ENCODE results near the gene ZNG1F.
"Not testable (repeated sequence)": the region's sequence is repeated elsewhere in the genome, so short reads cannot be mapped to it uniquely, and the experiment has no call there.

The ZNG1F gene

DNA sequence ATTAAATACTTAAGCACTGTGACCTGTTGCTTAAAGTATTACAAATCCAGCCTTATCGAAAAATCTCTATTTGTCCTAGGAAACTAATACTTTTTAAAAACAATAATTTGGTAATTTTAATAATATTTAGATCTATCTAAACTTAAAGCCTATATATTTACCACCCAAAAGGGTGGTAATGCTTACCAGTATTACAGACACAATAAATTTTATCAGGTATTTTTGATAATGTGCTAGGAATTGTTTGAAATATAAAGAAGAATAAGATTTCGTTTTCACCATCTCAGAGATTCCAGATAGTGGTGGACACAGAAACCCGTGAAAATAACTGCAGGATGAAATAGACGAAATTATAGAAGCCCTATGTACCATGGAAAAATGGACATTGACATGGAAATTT lies 68.4 kb downstream of the ZNG1F start:
- FAIRE-seq, result not testable (repeated sequence)

DNA sequence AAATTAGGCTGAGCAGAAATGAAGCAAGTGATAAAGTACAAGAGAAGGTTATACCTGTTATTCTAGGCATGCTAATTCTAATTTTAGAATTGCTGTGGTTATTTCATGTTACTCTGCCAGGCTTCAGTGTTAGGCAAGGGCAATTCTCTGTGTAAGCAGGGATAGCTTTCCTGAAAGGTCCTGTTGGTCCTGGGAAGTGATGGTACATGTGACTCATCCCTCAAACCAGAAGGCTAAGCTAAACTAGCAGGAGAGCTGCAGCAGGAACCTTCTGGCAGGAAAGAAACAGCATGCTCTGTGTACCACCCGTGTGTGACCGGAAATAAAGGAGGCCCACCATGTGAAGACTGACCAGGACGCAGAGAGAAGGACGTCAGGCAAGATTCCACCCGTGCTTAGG lies 69.4 kb downstream of the ZNG1F start:
- not testable (repeated sequence) for FAIRE-seq

- not testable (repeated sequence) for FAIRE-seq
Measured at GRCh38 chr9:41119311-41119710, 69.8 kb downstream of the ZNG1F start.

- FAIRE-seq, result not testable (repeated sequence)
Measured at GRCh38 chr9:41113348-41113747, 75.8 kb downstream of the ZNG1F start.

DNA sequence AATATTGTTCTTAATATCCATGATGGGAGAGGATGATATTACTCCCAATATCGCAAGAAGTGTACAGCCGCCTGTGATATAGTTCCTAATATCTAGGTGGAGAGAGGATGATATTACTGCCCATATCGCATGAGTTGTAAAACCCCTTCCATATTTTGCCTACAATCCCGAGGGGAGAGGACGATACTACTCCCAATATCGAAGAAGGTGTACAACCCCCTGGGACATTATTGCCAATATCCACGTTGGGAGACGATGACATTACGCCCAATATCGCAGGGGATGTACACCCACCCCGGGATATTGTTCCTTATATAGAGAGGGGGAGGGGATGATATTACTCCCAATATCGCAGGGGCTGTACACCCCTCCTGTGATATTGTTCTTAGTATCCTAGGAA lies 77.7 kb downstream of the ZNG1F start:
- not testable (repeated sequence) for FAIRE-seq

GRCh38 chr9:41110913-41111312 lies 78.2 kb downstream of the ZNG1F start:
- not testable (repeated sequence) for FAIRE-seq

DNA sequence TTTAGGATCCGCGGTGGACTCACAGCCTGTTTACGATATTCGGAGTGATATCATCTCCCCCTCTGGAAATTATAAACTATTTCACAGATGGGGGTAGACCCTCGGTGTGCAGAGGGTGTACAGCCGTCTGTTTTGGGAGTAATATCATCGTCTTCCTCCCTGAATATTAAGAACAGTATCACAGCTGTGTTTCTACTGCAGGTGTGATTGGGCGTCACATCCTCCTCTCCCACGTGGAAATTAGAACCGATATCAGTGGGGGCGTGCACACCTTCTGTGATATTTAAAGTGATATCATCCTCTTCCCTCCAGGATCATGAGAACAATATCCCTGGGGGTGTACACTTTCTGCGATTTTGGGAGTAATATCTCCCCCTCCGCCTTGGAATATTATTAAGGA lies 79.9 kb downstream of the ZNG1F start:
- FAIRE-seq, result not testable (repeated sequence)

GRCh38 chr9:41108816-41109215 lies 80.3 kb downstream of the ZNG1F start:
- FAIRE-seq, result not testable (repeated sequence)

GRCh38 chr9:41106472-41107116 lies 82.5 kb downstream of the ZNG1F start:
- FAIRE-seq, result not testable (repeated sequence)

- FAIRE-seq, result not testable (repeated sequence)
Measured at GRCh38 chr9:41105557-41106253, 83.4 kb downstream of the ZNG1F start.

- FAIRE-seq, result not testable (repeated sequence)
Measured at GRCh38 chr9:41104542-41104941, 84.6 kb downstream of the ZNG1F start.

DNA sequence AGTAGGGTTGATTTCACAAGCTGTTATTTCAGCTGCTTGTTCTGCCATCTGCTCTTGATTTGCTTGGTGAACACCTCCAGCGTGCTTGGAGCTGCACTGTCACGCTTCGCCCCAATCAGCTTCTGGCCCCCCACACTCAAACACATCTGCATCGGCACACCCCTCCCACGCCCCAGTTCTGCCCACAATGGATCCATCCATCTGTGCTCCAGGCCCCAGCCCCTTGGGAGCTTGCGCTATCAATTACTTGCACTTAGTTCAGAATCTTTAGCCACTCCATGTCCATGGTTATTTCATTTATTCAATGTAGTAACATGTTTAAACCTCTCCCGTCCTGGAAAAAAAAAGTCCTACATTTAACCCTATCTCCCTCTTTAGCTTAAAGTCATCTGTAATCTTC lies 88.6 kb downstream of the ZNG1F start:
- FAIRE-seq, result not testable (repeated sequence)

DNA sequence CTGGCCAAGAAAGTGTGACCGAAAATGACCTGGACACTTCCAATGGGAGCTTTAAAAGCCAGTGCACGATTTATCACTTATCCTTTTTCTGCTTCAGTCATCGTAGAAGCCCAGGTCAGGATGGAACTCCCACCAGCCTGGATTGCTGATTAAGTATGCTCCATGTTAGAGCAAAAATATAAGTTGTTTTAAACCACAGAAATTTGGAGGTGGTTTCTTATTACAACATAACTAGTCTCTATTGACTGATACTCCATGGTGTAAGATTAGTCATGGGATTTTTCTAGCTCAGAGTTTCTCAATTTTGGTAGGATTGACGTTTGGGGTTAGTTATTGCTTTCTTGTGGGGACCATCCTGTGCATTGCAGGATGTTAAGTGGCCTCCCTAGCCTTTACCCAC lies 90.4 kb downstream of the ZNG1F start:
- not testable (repeated sequence) for FAIRE-seq

GRCh38 chr9:41095060-41095459 lies 94.1 kb downstream of the ZNG1F start:
- FAIRE-seq, result not testable (repeated sequence)

DNA sequence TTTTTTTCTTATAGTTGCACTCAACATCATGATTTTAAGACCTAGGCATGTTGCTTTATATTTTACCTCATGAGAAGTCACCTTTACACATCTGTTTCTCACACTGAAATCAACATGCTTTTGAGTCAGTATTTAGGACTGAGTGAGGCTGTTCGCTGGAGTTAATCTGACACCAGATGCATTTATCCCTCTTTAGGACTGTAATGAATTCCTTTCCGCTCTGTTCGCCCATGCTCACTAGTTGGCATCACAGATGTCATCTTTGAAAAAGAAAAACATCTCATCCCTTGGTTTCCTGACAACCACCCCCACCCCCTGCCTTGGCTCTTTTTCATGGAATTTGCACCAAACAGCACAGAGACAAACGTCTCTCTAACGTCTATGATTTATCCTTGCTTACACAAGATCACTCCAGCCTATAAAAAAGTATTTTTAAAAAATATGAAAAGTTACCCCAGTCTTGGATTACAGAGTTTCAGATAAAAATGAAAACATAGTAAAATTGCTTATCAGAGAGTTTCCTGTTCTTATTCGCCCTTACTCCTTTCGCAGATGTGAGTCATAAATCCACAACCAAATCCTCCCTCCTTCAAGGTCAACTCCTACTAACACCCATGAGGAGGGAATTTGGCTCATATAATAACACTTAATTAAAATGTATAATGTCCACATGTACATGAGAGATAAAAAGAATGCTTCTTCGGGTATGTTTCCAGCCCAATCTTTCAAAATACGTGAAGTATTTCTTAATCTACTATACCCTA lies 94.9 kb downstream of the ZNG1F start:
- FAIRE-seq, result not testable (repeated sequence)

- not testable (repeated sequence) for FAIRE-seq
Measured at GRCh38 chr9:41090922-41091321, 98.2 kb downstream of the ZNG1F start.

DNA sequence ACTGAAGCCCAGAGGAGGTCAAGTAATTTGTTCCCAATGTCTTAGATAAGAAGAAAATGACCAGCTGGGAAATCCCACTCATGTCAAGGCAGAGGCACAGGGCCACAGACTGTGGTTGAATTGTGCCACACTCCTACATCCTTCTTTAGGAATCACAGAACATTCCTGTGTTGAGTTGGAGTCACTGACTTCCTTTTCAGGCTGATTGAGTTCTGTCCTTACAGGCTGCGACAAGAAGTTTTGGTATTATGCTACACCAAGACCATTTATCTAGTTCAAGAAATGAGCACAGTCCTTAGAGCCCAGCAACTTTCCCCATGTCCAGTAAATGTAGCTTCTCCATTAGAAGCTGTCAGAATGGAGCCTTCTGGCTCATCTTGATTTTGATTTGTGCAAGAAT lies 98.7 kb downstream of the ZNG1F start:
- not testable (repeated sequence) for FAIRE-seq

GRCh38 chr9:41088450-41089059 lies 100.6 kb downstream of the ZNG1F start:
- not testable (repeated sequence) for FAIRE-seq

GRCh38 chr9:41087929-41088328 lies 101.2 kb downstream of the ZNG1F start:
- FAIRE-seq, result not testable (repeated sequence)

- FAIRE-seq, result not testable (repeated sequence)
Measured at GRCh38 chr9:41087157-41087780, 101.8 kb downstream of the ZNG1F start.

- not testable (repeated sequence) for FAIRE-seq
Measured at GRCh38 chr9:41086685-41087084, 102.4 kb downstream of the ZNG1F start.

DNA sequence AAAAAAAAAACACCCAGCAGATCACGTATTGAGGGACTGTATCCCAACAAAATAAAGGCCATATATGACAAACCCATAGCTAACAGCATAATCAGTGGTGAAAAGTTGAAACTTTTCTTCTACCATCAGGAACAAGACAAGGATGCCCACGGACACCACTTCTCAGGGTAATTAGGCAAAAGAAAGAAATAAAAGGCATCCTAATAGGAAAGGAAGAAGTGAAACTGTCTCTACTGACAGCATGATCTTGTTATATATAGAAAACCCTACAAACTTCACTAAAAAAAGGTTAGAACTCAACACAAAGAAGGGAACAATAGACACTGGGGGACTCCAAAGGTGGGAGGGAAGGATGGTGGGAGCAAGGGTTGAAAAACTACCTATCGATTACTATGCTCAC lies 102.9 kb downstream of the ZNG1F start:
- not testable (repeated sequence) for FAIRE-seq
